Measurements from ENCODE around the gene WDCP.
"Not testable (repeated sequence)": the region's sequence is repeated elsewhere in the genome, so short reads cannot be mapped to it uniquely, and the experiment has no call there.

WDCP gene

GRCh38 chr2:24021122-24021998, 25.8 kb downstream of the WDCP start:
- no peak for DNase-seq

- no peak for DNase-seq
Observed at GRCh38 chr2:24020244-24020643, 26.9 kb downstream of the WDCP start.

GRCh38 chr2:24019729-24020128, 27.5 kb downstream of the WDCP start:
- no peak for DNase-seq

- DNase-seq: no peak
Observed at GRCh38 chr2:24018241-24018640, 28.9 kb downstream of the WDCP start.

- no peak for DNase-seq
Observed at GRCh38 chr2:24017711-24018110, 29.5 kb downstream of the WDCP start.

GRCh38 chr2:24016853-24017703, 30.1 kb downstream of the WDCP start:
- DNase-seq: no peak

- no peak for DNase-seq
Observed at GRCh38 chr2:24016376-24016761, 30.8 kb downstream of the WDCP start.

- no peak for DNase-seq
Observed at GRCh38 chr2:24015562-24016375, 31.4 kb downstream of the WDCP start.

- not testable (repeated sequence) for DNase-seq
Observed at GRCh38 chr2:24014902-24015301, 32.3 kb downstream of the WDCP start.

GRCh38 chr2:24012521-24013188, 34.5 kb downstream of the WDCP start:
- no peak for DNase-seq

- DNase-seq: no peak
Observed at GRCh38 chr2:24011250-24012104, 35.7 kb downstream of the WDCP start.

- no peak for DNase-seq
Observed at GRCh38 chr2:24010477-24011249, 36.5 kb downstream of the WDCP start.

- DNase-seq: no peak
Observed at GRCh38 chr2:24009680-24010476, 37.3 kb downstream of the WDCP start, which contains the start of gene MFSD2B. Gene MFSD2B, plus strand, starts transcription at chr2:24010085. Its CDS starts 12 bp downstream, at chr2:24010097.

- no peak for DNase-seq
Observed at GRCh38 chr2:24009367-24009679, 37.9 kb downstream of the WDCP start.

- DNase-seq: no peak
Observed at GRCh38 chr2:24008672-24009366, 38.4 kb downstream of the WDCP start.

- no peak for DNase-seq
Observed at GRCh38 chr2:24007693-24008092, 39.5 kb downstream of the WDCP start.

GRCh38 chr2:23994567-23994966, 52.6 kb downstream of the WDCP start:
- no peak for DNase-seq

- DNase-seq: no peak
Observed at GRCh38 chr2:23993736-23994269, 53.4 kb downstream of the WDCP start.

GRCh38 chr2:23992931-23993330, 54.3 kb downstream of the WDCP start:
- no peak for DNase-seq

Measured in NCI-H774 (cell line).